ENCODE results near the gene LZTS3.

DNA sequence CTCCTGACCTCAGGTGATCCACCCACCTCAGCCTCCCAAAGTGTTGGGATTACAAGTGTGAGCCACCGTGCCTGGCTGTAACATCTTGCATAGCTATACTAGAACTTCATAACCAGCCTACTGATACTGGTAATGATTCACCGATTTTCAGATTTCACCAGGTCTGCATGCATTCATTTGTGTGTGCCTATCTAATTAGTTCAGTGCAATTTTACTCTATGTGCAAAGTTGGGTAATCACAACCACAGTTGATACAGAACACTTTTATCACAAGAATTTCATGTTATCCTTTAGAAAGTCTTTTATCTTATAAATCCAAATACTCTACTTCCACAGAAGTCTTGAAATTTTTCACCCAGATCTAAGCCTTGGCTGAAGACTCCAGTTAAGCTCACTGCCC lies 35.9 kb downstream of the LZTS3 start:
- TF ChIP-seq POLR2AphosphoS5 (IDR thresholded peaks at IDR 0.05; ENCODE audit: low read depth, low read length): no peak
- TF ChIP-seq TAF1 (IDR thresholded peaks at IDR 0.05; ENCODE audit: borderline replicate concordance, insufficient read depth, low read length): no peak
- no peak for TF ChIP-seq SIN3A (IDR thresholded peaks at IDR 0.05; ENCODE audit: borderline replicate concordance, insufficient read depth, low read length)
- TF ChIP-seq REST (IDR thresholded peaks at IDR 0.05; ENCODE audit: insufficient read depth in 1 of 2, low read depth in 2 of 2, low read length in 2 of 2): no peak
- no peak for TF ChIP-seq FOXP2 (optimal IDR thresholded peaks at IDR 0.05; ENCODE audit: borderline replicate concordance, extremely low read depth, extremely low read length, insufficient read depth)
